GM19193 (cell line): Measurements from ENCODE around the gene DMXL1.
A peak's percentile ranks its signal among the peaks of the same experiment; 100 is the strongest.

Experiments used
- POLR2A ChIP-seq: IDR thresholded peaks from 4 replicates; pipeline ENCODE4 v1.6.1; 2011; ENCODE audit not compliant: insufficient read depth, insufficient read length; ENCODE audit errors: extremely low read depth

The DMXL1 gene

GRCh38 chr5:119264186-119264585, 193.3 kb downstream of the DMXL1 start:
- TF ChIP-seq POLR2A = no peak

- TF ChIP-seq POLR2A = no peak
These were observed 197.1 kb downstream of the DMXL1 start for GRCh38 chr5:119267958-119268386.

GRCh38 chr5:119268387-119269060, 197.6 kb downstream of the DMXL1 start:
- peak; percentile 94 for TF ChIP-seq POLR2A

GRCh38 chr5:119269061-119269944, 198.4 kb downstream of the DMXL1 start:
- TF ChIP-seq POLR2A = no peak

GRCh38 chr5:119270121-119270565, 199.3 kb downstream of the DMXL1 start:
- TF ChIP-seq POLR2A = no peak

- TF ChIP-seq POLR2A = no peak
These were observed 200.3 kb downstream of the DMXL1 start for GRCh38 chr5:119270960-119271757.

GRCh38 chr5:119271758-119272730, 201.2 kb downstream of the DMXL1 start:
- TF ChIP-seq POLR2A = no peak

- TF ChIP-seq POLR2A = no peak
These were observed 202.5 kb downstream of the DMXL1 start for GRCh38 chr5:119273391-119273839.

GRCh38 chr5:119274030-119274766, 203.3 kb downstream of the DMXL1 start:
- TF ChIP-seq POLR2A = no peak

GRCh38 chr5:119274767-119275130, 203.9 kb downstream of the DMXL1 start:
- TF ChIP-seq POLR2A = no peak

- no peak for TF ChIP-seq POLR2A
These were observed 204.3 kb downstream of the DMXL1 start for GRCh38 chr5:119275146-119275545.

- TF ChIP-seq POLR2A = peak; percentile 31
These were observed 204.8 kb downstream of the DMXL1 start for GRCh38 chr5:119275601-119276173.

- TF ChIP-seq POLR2A = no peak
These were observed 206.1 kb downstream of the DMXL1 start for GRCh38 chr5:119276978-119277377.

GRCh38 chr5:119279093-119279492, 208.2 kb downstream of the DMXL1 start:
- no peak for TF ChIP-seq POLR2A

- no peak for TF ChIP-seq POLR2A
These were observed 209.5 kb downstream of the DMXL1 start for GRCh38 chr5:119280380-119280779.
